Keratinocyte (primary cell): Measurements from ENCODE around the gene KRT7.

Source experiments
- CTCF ChIP-seq, 3 experiments: IDR thresholded peaks in 1 of 3; conservative IDR thresholded peaks in 1 of 3; optimal IDR thresholded peaks in 1 of 3; 2 replicates in 2 of 3; 3 replicates in 1 of 3; pipeline versions ENCODE3 to v1.5.1; 2011; ENCODE audit warnings: low read length in 3 of 3, mild to moderate bottlenecking in 3 of 3, moderate library complexity in 2 of 3, control low read depth in 1 of 3, inconsistent platforms in 1 of 3; ENCODE audit not compliant: insufficient read depth in 2 of 3; ENCODE audit errors: extremely low read depth in 1 of 3
- EZH2 ChIP-seq: IDR thresholded peaks from one replicate; pipeline ENCODE4 v1.6.1; 2012; ENCODE audit warnings: inconsistent platforms, mild to moderate bottlenecking, low read length, moderate library complexity

GRCh38 chr12:52248541-52249461 is 15.8 kb downstream of the KRT7 start:
- TF ChIP-seq EZH2: no peak
- no peak for TF ChIP-seq CTCF (optimal IDR thresholded peaks at IDR 0.05 in 1 of 3, IDR thresholded peaks at IDR 0.05 in 1 of 3, conservative IDR thresholded peaks at IDR 0.05 in 1 of 3; ENCODE audit: extremely low read depth in 1 of 3, insufficient read depth in 2 of 3, low read length in 3 of 3)
